NCI-H1417 treated with DMSO at 0.1 percent for 48 hours (cell line): Measurements from ENCODE around the gene DNM1L.

ENCODE experiments used
- DNase-seq: peaks from one replicate; lab custom pipeline; 2025; lab: John Stamatoyannopoulos, UW

DNM1L gene

GRCh38 chr12:32756476-32757066 is 77.5 kb downstream of the DNM1L start:
- DNase-seq, result no peak

GRCh38 chr12:32757157-32757556 is 78.1 kb downstream of the DNM1L start:
- DNase-seq, result no peak

GRCh38 chr12:32761716-32762115 is 82.6 kb downstream of the DNM1L start:
- DNase-seq, result no peak

- DNase-seq, result no peak
These were observed 86.8 kb downstream of the DNM1L start for GRCh38 chr12:32765906-32766305.

GRCh38 chr12:32768518-32768917 is 89.4 kb downstream of the DNM1L start:
- DNase-seq, result no peak

GRCh38 chr12:32770141-32770540 is 91.0 kb downstream of the DNM1L start:
- DNase-seq, result no peak

GRCh38 chr12:32773691-32774090 is 94.6 kb downstream of the DNM1L start:
- no peak for DNase-seq

- DNase-seq, result no peak
These were observed 97.2 kb downstream of the DNM1L start for GRCh38 chr12:32776258-32776657.

- no peak for DNase-seq
These were observed 98.1 kb downstream of the DNM1L start for GRCh38 chr12:32777159-32777558.

- DNase-seq, result no peak
These were observed 98.6 kb downstream of the DNM1L start for GRCh38 chr12:32777691-32778175.

GRCh38 chr12:32780071-32780470 is 101.0 kb downstream of the DNM1L start:
- DNase-seq, result no peak

GRCh38 chr12:32783029-32783428 is 103.9 kb downstream of the DNM1L start:
- DNase-seq, result no peak

- DNase-seq, result no peak
These were observed 106.5 kb downstream of the DNM1L start for GRCh38 chr12:32785557-32785956.

GRCh38 chr12:32788405-32788804 is 109.3 kb downstream of the DNM1L start:
- DNase-seq, result no peak

- no peak for DNase-seq
These were observed 110.3 kb downstream of the DNM1L start for GRCh38 chr12:32789446-32789845.

- no peak for DNase-seq
These were observed 110.8 kb downstream of the DNM1L start for GRCh38 chr12:32789916-32790315.

GRCh38 chr12:32794281-32794680 is 115.2 kb downstream of the DNM1L start:
- no peak for DNase-seq
